Amniotic stem cell (primary cell): ENCODE results near the gene SNAP29.
"Not testable (repeated sequence)": the region's sequence is repeated elsewhere in the genome, so short reads cannot be mapped to it uniquely, and the experiment has no call there.

ENCODE experiments used
- DNase-seq: peaks from one replicate; lab custom pipeline; 2025; lab: John Stamatoyannopoulos, UW

SNAP29 gene

GRCh38 chr22:20834725-20835124 lies 24.1 kb upstream of the SNAP29 start:
- no peak for DNase-seq

- DNase-seq = no peak
Observed at GRCh38 chr22:20836987-20837823, 21.6 kb upstream of the SNAP29 start.

- not testable (repeated sequence) for DNase-seq
Observed at GRCh38 chr22:20839354-20839753, 19.5 kb upstream of the SNAP29 start.

GRCh38 chr22:20839837-20840645 lies 18.8 kb upstream of the SNAP29 start:
- DNase-seq = no peak

- no peak for DNase-seq
Observed at GRCh38 chr22:20840646-20841371, 18.0 kb upstream of the SNAP29 start.

GRCh38 chr22:20843501-20843900 lies 15.3 kb upstream of the SNAP29 start:
- DNase-seq = no peak

DNA sequence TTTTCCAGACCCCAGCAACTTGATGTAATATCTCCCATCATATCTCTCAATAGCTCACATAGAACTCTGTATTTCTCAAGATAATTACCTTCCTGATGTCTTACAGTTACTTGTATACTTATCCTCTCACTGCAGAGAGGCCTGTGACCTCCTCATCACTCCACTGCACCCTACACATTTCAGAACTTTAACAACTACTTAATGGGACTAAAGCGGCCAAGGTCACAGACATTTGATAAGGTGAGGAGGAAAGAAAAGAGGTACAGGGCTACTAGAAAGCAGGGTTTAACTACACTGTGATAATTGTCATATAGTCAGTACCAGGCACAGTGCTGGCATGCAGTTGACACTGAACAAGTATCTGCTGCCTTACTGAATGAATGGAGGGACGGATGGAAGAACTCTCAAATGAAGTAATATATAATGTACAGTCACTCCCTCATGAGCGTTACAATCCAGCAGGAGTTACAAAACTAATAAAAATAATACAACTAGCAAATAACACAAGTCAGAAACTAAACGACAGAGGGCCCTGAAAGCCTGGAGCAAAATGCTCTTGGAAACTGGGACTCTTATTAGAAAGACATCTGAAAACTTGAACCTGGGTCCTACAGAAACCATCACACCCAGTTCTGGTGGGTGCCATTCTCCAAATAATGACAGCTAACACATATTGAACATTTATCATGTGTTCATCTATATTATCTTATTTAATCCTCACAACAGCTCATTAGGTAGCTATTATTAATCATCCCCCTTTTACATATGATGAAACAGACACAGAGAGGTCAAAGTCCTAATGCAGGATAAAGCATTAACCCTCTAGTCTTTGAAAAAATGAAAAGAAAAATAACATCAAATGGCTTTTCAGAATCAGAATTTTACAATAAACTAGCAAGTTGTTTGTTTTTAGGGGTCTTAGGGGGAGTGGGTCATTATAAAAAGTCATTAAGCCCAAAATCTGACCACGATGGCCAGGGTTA lies 14.5 kb upstream of the SNAP29 start:
- no peak for DNase-seq

- no peak for DNase-seq
Observed at GRCh38 chr22:20847318-20847822, 11.4 kb upstream of the SNAP29 start.

DNA sequence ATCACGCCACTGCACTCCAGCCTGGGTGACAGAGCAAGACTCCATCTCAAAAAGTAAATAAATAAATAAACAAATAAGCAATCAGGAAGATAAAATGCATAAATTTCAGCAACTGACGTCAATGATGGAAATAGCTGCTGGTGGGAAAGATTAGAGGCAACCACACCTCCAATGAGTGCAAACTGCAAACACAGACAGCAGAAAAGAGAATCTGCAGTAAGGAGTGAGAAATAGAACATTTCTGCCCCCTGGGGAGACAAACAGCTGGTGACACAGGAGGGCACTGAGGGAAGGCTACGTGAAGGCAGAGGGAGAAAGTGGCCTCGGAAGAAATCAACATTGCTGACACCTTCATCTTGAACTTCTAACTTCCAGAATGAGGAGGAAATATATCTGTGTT lies 6.7 kb upstream of the SNAP29 start:
- no peak for DNase-seq

DNA sequence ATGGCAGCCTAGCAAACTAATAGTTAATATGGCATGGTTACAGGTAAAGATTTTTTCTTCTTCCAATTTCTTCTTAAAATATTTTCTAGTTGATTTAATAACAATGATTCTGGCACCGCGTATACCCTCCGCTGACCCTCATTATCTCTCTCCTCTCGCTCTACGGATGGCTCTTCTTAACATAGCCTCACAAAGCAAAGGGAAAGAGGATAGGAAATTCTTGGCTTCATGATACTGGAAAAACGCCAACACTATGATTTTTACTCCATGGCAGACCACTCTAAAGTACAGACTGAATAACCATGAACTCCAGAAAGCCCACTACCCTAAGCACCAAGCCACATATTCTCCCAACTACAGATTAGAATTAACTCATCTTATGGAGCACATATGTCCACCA lies 6.3 kb upstream of the SNAP29 start:
- DNase-seq = no peak

GRCh38 chr22:20853236-20853660 lies 5.6 kb upstream of the SNAP29 start:
- DNase-seq = no peak

- DNase-seq = no peak
Observed at GRCh38 chr22:20857247-20857643, 1.6 kb upstream of the SNAP29 start.

DNA sequence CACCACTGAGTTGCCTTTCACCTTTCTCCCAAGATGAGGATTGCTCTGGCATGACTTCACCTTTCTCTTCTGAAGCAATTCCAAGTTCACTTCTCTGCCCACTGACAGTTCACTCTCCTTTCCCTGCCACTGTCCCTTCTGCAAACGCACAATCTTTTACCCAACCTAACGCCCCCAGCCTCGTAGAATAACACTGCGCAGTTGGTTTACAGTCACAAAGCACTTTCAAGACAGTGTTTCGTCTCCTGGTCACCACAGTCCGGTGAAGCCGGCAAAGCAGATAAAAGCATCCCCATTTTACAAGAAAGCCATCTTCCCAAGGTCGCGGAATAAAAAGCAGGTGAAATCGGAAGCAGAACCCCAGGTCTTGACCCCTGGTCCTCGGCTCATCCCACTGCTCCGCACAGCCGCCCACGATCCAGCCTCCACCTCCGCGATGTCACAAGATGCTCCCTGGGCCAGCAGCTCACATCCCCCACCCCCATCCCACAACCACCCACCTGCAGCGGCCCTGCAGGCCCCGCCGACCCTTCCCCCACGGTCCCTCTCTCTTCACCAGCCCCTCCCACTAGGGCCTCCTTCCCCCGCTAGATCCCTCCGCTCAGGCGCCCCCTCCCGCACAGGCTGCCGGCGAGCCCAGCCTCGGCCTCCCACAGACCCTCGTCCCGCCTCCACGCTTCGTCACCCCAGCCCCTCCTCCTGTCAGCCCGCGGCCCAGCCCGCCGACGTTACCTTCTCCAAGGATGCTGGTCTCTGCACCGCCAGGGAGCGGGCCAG lies 781 bp upstream of the SNAP29 start:
- DNase-seq = peak; percentile 57

DNA sequence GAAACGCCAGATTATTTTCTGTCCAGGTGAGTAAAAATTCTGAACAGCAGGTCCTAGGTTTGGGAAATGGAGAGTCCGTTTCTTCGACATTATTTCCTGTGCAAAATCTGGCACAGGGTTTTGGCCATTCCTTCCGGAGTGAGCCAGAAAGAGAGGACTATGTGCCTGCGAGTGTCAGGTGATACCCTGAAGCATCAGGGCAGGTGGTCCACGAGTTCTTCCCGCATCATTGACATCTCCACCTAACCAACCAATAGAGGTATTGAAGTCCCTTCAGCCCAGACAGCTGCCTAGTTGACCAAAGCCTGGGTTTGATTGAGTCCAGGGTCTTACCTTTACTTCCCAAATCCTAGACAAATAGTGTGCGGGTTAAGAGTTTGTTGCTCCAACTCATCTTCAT lies 808 bp downstream of the SNAP29 start:
- DNase-seq = no peak

DNA sequence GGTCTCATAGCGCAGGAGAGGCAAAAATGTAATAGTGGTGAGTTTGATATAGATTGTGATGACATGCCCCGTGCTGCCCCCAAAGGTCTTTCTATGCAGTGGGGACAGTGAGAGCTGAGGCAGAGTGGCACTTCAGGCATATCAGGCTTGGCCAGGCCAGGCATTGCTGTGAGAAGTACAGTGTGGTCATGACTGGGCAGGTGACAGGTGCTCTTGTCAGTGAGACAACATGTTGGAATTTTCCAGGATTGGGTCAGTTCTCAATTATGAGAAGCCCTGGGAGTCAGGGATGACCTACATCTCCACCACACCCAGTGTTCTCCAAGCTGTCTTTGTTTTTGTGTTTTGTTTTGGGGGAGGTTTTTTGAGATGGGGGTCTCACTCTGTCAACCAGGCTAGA lies 3.7 kb downstream of the SNAP29 start:
- DNase-seq = no peak

DNA sequence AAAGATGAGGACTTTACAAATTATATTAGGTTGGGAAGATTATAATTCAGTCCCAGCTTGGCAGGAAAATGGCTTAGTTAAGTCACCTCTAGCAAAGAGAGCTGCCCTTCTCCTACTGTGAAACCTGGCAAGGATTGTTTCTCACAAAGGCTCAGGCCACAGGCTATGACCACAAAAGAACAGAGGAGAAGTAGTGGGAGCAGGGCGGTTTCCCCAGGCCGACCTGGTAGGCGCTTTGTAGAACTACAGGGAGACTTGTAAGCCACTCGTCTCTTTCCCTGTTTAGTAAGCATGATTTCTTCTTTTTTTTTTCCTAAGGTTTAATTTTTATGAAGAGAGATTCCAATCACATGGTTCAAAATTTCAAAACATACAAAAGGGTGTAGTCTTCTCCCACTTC lies 4.6 kb downstream of the SNAP29 start:
- no peak for DNase-seq

GRCh38 chr22:20864186-20864908 lies 5.5 kb downstream of the SNAP29 start:
- DNase-seq = no peak

GRCh38 chr22:20865331-20865730 lies 6.5 kb downstream of the SNAP29 start:
- no peak for DNase-seq

DNA sequence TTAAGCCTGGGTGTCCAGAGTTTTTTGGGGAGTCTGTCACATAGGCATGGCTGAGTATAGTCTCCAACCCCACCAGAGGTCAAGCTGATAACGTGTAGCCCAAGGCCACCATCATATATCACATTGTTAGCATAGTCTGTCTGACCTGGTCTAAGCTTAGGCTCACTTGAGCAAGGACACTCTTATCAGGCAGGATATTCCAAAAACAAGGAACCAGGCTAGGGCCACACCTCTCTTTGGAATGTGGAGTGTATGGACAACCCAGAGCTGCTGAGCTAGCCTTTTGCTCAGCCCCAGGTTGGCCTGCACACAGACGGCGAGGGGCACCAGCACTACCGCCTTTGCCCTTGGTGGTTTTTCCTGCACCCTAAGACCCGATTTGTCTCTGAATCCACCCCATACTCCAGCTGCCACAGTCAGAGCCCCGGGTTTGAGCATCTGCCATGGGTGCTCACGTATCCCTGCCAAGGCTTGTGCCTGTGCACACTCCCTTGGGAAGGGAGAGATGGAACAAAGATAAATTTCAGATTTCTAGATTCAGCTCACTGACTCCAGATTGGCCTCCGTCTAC lies 7.2 kb downstream of the SNAP29 start:
- no peak for DNase-seq
